HepG2 (cell line): ENCODE results near the gene NOTCH3. TPM values are rescaled to one million over a fixed set of nuclear protein-coding genes. Genes with fewer than 3 reads are reported as not detected.

ENCODE experiments used
- ATAC-seq: fragments of 200-7000 bp; cut with Tn5 transposase; 3 replicates; pipeline ENCODE4 v1.9.1; 2020; ENCODE audit warnings: mild to moderate bottlenecking, moderate library complexity
- BruUV-seq: library from RNA; stranded (reverse); fragments of 400-500 nt; replicated peaks from 2 replicates; lab custom pipeline; 2021; lab: Mats Ljungman, UMichigan
- CTCF ChIA-PET: fragments of 300-600 bp; formaldehyde crosslinking; extraction: SDS; loops from one replicate; lab custom pipeline; 2021; ENCODE audit warnings: low total read pairs, inconsistent platforms, low intra/inter-chr PET ratio; lab: Yijun Ruan, JAX
- POLR2A ChIA-PET: fragments of 350-600 bp; sonication (Branson Sonifier 250); formaldehyde crosslinking; loops from one replicate; lab custom pipeline; 2020; ENCODE audit warnings: antibody characterized with exemption, inconsistent platforms; lab: Yijun Ruan, JAX
- DNase-seq: peaks from one replicate; pipeline ENCODE4 v3.0.0-alpha.2; 2015; ENCODE audit warnings: low spot score
- FAIRE-seq: peaks from 3 replicates; lab custom pipeline; 2011; peaks lifted over from hg19 to GRCh38; lab: Jason Lieb, UNC
- H2AFZ ChIP-seq: one replicate; pipeline ENCODE4 v1.6.1; 2011; ENCODE audit warnings: low read length, inconsistent platforms
- H3K27ac ChIP-seq: fragments of 300-600 bp; 3 replicates; pipeline ENCODE4 v1.8.0; 2011; ENCODE audit warnings: mixed run types, mild to moderate bottlenecking, mixed read lengths, low read length, inconsistent platforms; ENCODE audit not compliant: insufficient read depth; ENCODE audit errors: extremely low read length
- H3K27me3 ChIP-seq, 2 experiments: fragments of 200-600 bp in 1 of 2; 2 replicates in 1 of 2; 3 replicates in 1 of 2; pipeline versions ENCODE4 v1.6.0 to v1.8.0; 2011; ENCODE audit warnings: low read length in 2 of 2, mild to moderate bottlenecking in 2 of 2, moderate library complexity in 2 of 2, inconsistent platforms in 1 of 2; ENCODE audit not compliant: insufficient read depth in 2 of 2, control insufficient read depth in 1 of 2
- H3K36me3 ChIP-seq, 2 experiments: fragments of 200-600 bp in 1 of 2; replicated peaks in 1 of 2; 2 replicates in 1 of 2; 3 replicates in 1 of 2; pipeline versions ENCODE4 v1.5.1 to v1.8.0; 2011; ENCODE audit warnings: low read length in 2 of 2, inconsistent platforms in 1 of 2; ENCODE audit not compliant: insufficient read depth in 2 of 2, control insufficient read depth in 1 of 2
- H3K4me1 ChIP-seq: 2 replicates; pipeline ENCODE4 v1.5.1; 2012; ENCODE audit warnings: low read length, inconsistent platforms; ENCODE audit not compliant: insufficient read depth
- H3K4me2 ChIP-seq: 2 replicates; pipeline ENCODE4 v1.6.0; 2011; ENCODE audit warnings: low read depth, low read length, inconsistent platforms
- H3K4me3 ChIP-seq, 3 experiments: fragments of 200-600 bp in 1 of 3; sonication (generic), shearing (Covaris generic) in 1 of 3; replicated peaks in 1 of 3; 2 replicates each; pipeline ENCODE4 v1.5.1; 2011 to 2016; ENCODE audit warnings: low read length in 3 of 3, inconsistent platforms in 2 of 3, low read depth in 2 of 3, mild to moderate bottlenecking in 2 of 3, control low read depth in 1 of 3, mixed read lengths in 1 of 3; ENCODE audit not compliant: insufficient read depth in 1 of 3
- H3K79me2 ChIP-seq: one replicate; pipeline ENCODE4 v1.6.1; 2011; ENCODE audit warnings: low read length, inconsistent platforms; ENCODE audit not compliant: insufficient read depth
- H3K9ac ChIP-seq: 2 replicates; pipeline ENCODE4 v1.6.0; 2011; ENCODE audit warnings: mild to moderate bottlenecking, low read depth, low read length, inconsistent platforms; ENCODE audit not compliant: insufficient read depth
- H3K9me3 ChIP-seq: 2 replicates; pipeline ENCODE4 v1.5.1; 2012; ENCODE audit warnings: mild to moderate bottlenecking, low read length
- H4K20me1 ChIP-seq: 2 replicates; pipeline ENCODE4 v1.6.0; 2011; ENCODE audit warnings: inconsistent platforms, mild to moderate bottlenecking, low read length, moderate library complexity; ENCODE audit not compliant: insufficient read depth
- CHD4 ChIP-seq: fragments of 200-600 bp; sonication (generic); IDR thresholded peaks from 2 replicates; pipeline ENCODE4 v1.7.0; 2017; ENCODE audit warnings: mild to moderate bottlenecking, low read length, borderline replicate concordance
- FIP1L1 ChIP-seq: fragments of 200-400 bp; formaldehyde crosslinking; IDR thresholded peaks from 2 replicates; pipeline ENCODE4 v1.6.1; 2018; ENCODE audit warnings: low read depth, mild to moderate bottlenecking, low read length, moderate library complexity, borderline replicate concordance; ENCODE audit not compliant: insufficient read depth
- HMG20B ChIP-seq: conservative IDR thresholded peaks from 2 replicates; pipeline ENCODE4 v1.6.1; 2016; ENCODE audit warnings: missing genetic modification reagents, missing compliant biosample characterization
- MYC ChIP-seq: sonication (generic); formaldehyde crosslinking; IDR thresholded peaks from 2 replicates; pipeline ENCODE4 v1.9.0; 2021; ENCODE audit warnings: missing genetic modification reagents, borderline replicate concordance
- POLR2G ChIP-seq: fragments of 200-400 bp; formaldehyde crosslinking; IDR thresholded peaks from 2 replicates; pipeline ENCODE4 v1.6.1; 2018; ENCODE audit warnings: mild to moderate bottlenecking, low read depth, low read length, moderate library complexity
- SMAD9 ChIP-seq: sonication (generic); formaldehyde crosslinking; IDR thresholded peaks from 2 replicates; pipeline ENCODE4 v1.5.1; 2020; ENCODE audit warnings: mild to moderate bottlenecking, missing genetic modification reagents
- SP5 ChIP-seq: IDR thresholded peaks from 2 replicates; pipeline ENCODE4 v1.6.1; 2016; ENCODE audit warnings: low read depth, borderline replicate concordance
- STAT5B ChIP-seq: sonication (generic); formaldehyde crosslinking; IDR thresholded peaks from 2 replicates; pipeline ENCODE4 v1.4.0; 2020; ENCODE audit warnings: missing genetic modification reagents
- TGIF2 ChIP-seq: IDR thresholded peaks from 2 replicates; pipeline ENCODE4 v1.6.1; 2016; ENCODE audit warnings: control low read depth, missing compliant biosample characterization
- ZNF547 ChIP-seq: sonication (generic); formaldehyde crosslinking; IDR thresholded peaks from 2 replicates; pipeline ENCODE4 v1.5.1; 2020; ENCODE audit warnings: mild to moderate bottlenecking, missing genetic modification reagents
- ZNF558 ChIP-seq: sonication (generic); formaldehyde crosslinking; IDR thresholded peaks from 2 replicates; pipeline ENCODE4 v1.9.0; 2022; ENCODE audit warnings: mild to moderate bottlenecking, missing genetic modification reagents, borderline replicate concordance
- WGBS: methylation state at CpG from one replicate; pipeline ENCODE4 v1.1.6; 2017; ENCODE audit warnings: low lambda C conversion rate; 5-methylcytosine and 5-hydroxymethylcytosine counted together
- in situ Hi-C: cut with HindIII; loops from 2 replicates; pipeline ENCODE4 v1.10.0; 2017; ENCODE audit warnings: low pct_unique_long_range_greater_than_20kb; ENCODE audit not compliant: extremely low pct_ligation_motif_present
- intact Hi-C: fragments of 100-400 bp; cut with micrococcal nuclease; formaldehyde crosslinking; loops from one replicate; pipeline ENCODE4 v1.10.0; 2022; ENCODE audit not compliant: unreplicated experiment
- polyA plus RNA-seq, 8 experiments: library from polyadenylated mRNA; depleted of rRNA in 3 of 8; stranded (reverse) in 7 of 8; unstranded in 1 of 8; fragments of >200 nt; fragmentation: Illumina TruSeq in 4 of 8; extraction: Trizol in 4 of 8; gene quantifications; 2 replicates each; pipeline versions ENCODE4 v1.2.1 to v1.2.3, GENCODE V29; 2011 to 2016; ENCODE audit warnings: low read depth in 4 of 8, missing spikeins in 1 of 8, mixed read lengths in 1 of 8; ENCODE audit not compliant: insufficient read depth in 1 of 8
- total RNA-seq, 5 experiments: library from RNA; depleted of rRNA; stranded (reverse); fragments of >200 nt; fragmentation: Illumina TruSeq; extraction: Trizol; gene quantifications; 2 replicates each; pipeline ENCODE4 v1.2.3, GENCODE V29; 2016; ENCODE audit warnings: low read depth in 1 of 5
- TF ChIP-seq, protein P1 (sequence below): fragments of 450-650 bp; IDR thresholded peaks from 2 replicates; pipeline ENCODE4 v1.6.1; 2016
- TF ChIP-seq, protein P2 (sequence below): sonication (generic); formaldehyde crosslinking; IDR thresholded peaks from one replicate; pipeline ENCODE4 v1.5.1; 2020; ENCODE audit warnings: mild to moderate bottlenecking, missing genetic modification reagents; ENCODE audit errors: not compliant biosample characterization

The NOTCH3 gene
- total and polyA plus RNA-seq, 2 of the 13 experiments (the other 11 are each of a cell fraction or from before 2014, with no cell fraction given) = 0.09 to 0.28 TPM

DNA sequence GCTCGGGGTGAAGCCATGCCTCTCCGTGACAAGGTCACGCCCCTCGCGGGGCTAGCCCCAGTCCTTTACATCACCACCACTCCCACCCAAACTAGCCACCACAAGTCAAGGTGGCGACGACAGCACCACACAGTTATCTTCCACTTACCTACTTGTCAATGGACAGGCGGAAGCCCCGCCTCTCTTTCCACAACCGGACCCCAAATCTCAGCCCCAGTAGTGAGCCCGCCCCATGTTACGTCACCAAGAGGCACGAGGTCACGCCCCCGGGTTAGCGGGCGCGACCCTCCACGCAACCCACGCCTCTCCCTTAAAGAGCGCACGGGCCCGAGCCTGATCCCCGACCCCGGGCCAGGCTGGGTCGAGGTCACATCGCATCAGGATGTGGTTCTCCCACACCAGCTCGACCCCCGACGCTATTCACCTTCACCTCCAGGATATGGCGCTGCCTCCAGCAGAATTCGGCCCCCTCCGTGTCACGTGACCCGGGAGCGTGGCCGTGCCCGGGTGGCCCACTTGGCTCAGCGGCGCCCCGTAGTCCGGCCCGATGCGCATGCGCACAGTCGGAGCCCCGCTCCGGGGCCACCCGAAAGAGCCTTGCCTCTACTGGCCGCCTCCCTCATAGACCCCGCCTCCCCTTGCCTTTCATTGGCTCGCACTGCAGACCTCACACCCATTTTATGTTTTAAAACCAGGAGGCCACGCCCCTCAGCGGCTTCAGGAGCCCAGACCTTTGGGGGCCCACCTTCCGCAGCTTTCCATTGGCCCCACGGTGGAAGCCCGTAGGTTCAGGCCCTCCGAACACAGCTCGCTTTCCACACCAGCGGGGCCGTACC is 75.3 kb downstream of the NOTCH3 start:
- Histone ChIP-seq H3K27ac (peak overlapping the region; percentile 91), H3K4me1 (peaks cover 36% of the 10 kb centered on the region), H3K79me2 (peaks cover 17% of the 10 kb centered on the region), H3K9ac (peak overlapping the region; percentile 87), H3K9me3 (no peaks in the 10 kb centered on the region), H4K20me1 (no peaks in the 10 kb centered on the region), H3K36me3 (peaks cover 9 to 12% of the 10 kb centered on the region in 2 experiments), H2AFZ (no peak overlapping the region), H3K4me3 (peak overlapping the region; percentile 75 to 89 (median 79)), H3K27me3 (peaks cover 0 to 6% of the 10 kb centered on the region in 2 experiments; a peak in 2 of 5 replicates), H3K4me2 (peak overlapping the region; percentile 91)
- peak; percentile 83 for FAIRE-seq
- ChIA-PET CTCF (no interaction called here), POLR2A (interaction anchor here (0.6 to 2.6 kb wide), 9 partner anchors 10 to 621 kb away, joined by 3 to 19 read pairs (median 3); no protein-coding TSS in a partner anchor)
- 2% methylated on average over 16 of the region's 61 CpGs for WGBS
- peak; percentile 85 for ATAC-seq
- no TSS peak for BruUV-seq
- peak; percentile 98 for DNase-seq
- in situ Hi-C loops (no loop called here), intact Hi-C loops (no loop called here)
- no peak for TF ChIP-seq FIP1L1
- 0 out of 2 replicates have a peak, but pooled peaks have one; percentile 62 for TF ChIP-seq SMAD9 (CRISPR knock-in tag)
- TF ChIP-seq ZNF558 (CRISPR knock-in tag) = peak; percentile 87; the same call in 1 of the 2 replicates
- TF ChIP-seq TGIF2 (CRISPR knock-in tag) = peak; percentile 78; the same call in 1 of the 2 replicates
- TF ChIP-seq, protein P1, sequence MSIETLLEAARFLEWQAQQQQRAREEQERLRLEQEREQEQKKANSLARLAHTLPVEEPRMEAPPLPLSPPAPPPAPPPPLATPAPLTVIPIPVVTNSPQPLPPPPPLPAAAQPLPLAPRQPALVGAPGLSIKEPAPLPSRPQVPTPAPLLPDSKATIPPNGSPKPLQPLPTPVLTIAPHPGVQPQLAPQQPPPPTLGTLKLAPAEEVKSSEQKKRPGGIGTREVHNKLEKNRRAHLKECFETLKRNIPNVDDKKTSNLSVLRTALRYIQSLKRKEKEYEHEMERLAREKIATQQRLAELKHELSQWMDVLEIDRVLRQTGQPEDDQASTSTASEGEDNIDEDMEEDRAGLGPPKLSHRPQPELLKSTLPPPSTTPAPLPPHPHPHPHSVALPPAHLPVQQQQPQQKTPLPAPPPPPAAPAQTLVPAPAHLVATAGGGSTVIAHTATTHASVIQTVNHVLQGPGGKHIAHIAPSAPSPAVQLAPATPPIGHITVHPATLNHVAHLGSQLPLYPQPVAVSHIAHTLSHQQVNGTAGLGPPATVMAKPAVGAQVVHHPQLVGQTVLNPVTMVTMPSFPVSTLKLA = peak; percentile 71
- 0 out of 2 replicates have a peak, but pooled peaks have one; percentile 10 for TF ChIP-seq STAT5B
- peak; percentile 73 for TF ChIP-seq ZNF547 (CRISPR knock-in tag)
- TF ChIP-seq, protein P2, sequence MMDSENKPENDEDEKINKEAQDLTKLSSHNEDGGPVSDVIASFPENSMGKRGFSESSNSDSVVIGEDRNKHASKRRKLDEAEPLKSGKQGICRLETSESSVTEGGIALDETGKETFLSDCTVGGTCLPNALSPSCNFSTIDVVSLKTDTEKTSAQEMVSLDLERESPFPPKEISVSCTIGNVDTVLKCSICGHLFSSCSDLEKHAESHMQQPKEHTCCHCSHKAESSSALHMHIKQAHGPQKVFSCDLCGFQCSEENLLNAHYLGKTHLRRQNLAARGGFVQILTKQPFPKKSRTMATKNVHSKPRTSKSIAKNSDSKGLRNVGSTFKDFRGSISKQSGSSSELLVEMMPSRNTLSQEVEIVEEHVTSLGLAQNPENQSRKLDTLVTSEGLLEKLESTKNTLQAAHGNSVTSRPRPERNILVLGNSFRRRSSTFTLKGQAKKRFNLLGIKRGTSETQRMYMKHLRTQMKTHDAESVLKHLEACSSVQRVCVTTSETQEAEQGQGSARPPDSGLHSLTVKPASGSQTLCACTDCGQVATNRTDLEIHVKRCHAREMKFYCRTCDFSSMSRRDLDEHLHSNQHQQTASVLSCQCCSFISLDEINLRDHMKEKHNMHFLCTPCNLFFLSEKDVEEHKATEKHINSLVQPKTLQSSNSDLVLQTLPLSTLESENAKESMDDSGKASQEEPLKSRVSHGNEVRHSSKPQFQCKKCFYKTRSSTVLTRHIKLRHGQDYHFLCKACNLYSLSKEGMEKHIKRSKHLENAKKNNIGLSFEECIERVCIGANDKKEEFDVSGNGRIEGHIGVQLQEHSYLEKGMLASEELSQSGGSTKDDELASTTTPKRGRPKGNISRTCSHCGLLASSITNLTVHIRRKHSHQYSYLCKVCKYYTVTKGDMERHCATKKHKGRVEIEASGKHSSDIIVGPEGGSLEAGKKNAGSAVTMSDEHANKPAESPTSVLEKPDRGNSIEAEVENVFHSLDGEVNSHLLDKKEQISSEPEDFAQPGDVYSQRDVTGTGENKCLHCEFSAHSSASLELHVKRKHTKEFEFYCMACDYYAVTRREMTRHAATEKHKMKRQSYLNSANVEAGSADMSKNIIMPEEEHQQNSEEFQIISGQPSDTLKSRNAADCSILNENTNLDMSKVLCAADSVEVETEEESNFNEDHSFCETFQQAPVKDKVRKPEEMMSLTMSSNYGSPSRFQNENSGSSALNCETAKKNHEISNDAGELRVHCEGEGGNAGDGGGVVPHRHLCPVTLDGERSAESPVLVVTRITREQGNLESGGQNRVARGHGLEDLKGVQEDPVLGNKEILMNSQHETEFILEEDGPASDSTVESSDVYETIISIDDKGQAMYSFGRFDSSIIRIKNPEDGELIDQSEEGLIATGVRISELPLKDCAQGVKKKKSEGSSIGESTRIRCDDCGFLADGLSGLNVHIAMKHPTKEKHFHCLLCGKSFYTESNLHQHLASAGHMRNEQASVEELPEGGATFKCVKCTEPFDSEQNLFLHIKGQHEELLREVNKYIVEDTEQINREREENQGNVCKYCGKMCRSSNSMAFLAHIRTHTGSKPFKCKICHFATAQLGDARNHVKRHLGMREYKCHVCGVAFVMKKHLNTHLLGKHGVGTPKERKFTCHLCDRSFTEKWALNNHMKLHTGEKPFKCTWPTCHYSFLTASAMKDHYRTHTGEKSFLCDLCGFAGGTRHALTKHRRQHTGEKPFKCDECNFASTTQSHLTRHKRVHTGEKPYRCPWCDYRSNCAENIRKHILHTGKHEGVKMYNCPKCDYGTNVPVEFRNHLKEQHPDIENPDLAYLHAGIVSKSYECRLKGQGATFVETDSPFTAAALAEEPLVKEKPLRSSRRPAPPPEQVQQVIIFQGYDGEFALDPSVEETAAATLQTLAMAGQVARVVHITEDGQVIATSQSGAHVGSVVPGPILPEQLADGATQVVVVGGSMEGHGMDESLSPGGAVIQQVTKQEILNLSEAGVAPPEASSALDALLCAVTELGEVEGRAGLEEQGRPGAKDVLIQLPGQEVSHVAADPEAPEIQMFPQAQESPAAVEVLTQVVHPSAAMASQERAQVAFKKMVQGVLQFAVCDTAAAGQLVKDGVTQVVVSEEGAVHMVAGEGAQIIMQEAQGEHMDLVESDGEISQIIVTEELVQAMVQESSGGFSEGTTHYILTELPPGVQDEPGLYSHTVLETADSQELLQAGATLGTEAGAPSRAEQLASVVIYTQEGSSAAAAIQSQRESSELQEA (CRISPR knock-in tag) = no peak
- TF ChIP-seq POLR2G = peak; percentile 86
- TF ChIP-seq MYC = peak; percentile 98
- TF ChIP-seq SP5 = peak; percentile 54
- peak; percentile 43; the same call in 1 of the 2 replicates for TF ChIP-seq CHD4
- TF ChIP-seq HMG20B (CRISPR knock-in tag) = 0 out of 2 replicates have a peak, but pooled peaks have one; percentile 9
